ENCODE measurements around the gene C20orf173. TPM values are rescaled to one million over a fixed set of nuclear protein-coding genes. Genes with fewer than 3 reads are reported as not detected.

Gene C20orf173
- total and polyA plus RNA-seq, 11 donors: not detected

GRCh38 chr20:35560541-35560940 lies 31.1 kb upstream of the C20orf173 start:
- TF ChIP-seq POLR2A (IDR thresholded peaks at IDR 0.05): no peak
- TF ChIP-seq, protein P1, sequence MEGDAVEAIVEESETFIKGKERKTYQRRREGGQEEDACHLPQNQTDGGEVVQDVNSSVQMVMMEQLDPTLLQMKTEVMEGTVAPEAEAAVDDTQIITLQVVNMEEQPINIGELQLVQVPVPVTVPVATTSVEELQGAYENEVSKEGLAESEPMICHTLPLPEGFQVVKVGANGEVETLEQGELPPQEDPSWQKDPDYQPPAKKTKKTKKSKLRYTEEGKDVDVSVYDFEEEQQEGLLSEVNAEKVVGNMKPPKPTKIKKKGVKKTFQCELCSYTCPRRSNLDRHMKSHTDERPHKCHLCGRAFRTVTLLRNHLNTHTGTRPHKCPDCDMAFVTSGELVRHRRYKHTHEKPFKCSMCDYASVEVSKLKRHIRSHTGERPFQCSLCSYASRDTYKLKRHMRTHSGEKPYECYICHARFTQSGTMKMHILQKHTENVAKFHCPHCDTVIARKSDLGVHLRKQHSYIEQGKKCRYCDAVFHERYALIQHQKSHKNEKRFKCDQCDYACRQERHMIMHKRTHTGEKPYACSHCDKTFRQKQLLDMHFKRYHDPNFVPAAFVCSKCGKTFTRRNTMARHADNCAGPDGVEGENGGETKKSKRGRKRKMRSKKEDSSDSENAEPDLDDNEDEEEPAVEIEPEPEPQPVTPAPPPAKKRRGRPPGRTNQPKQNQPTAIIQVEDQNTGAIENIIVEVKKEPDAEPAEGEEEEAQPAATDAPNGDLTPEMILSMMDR (IDR thresholded peaks at IDR 0.05): no peak
- intact Hi-C loops (cut with DNase I): no loop called here
- Histone ChIP-seq H3K9me3 (no peaks in the 10 kb centered on the region), H3K4me1 (no peaks in the 10 kb centered on the region), H3K36me3 (peaks cover 3 to 32% (median 21%) of the 10 kb centered on the region in 9 donors), H3K27me3 (no peaks in the 10 kb centered on the region), H3K27ac (no peak overlapping the region), H3K4me3 (no peak overlapping the region)
- WGBS, 4 donors: 68 to 70% (median 69%) methylated on average over 8 to 10 of the region's 10 CpGs
- ATAC-seq (no peak), DNase-seq (no peak)

DNA sequence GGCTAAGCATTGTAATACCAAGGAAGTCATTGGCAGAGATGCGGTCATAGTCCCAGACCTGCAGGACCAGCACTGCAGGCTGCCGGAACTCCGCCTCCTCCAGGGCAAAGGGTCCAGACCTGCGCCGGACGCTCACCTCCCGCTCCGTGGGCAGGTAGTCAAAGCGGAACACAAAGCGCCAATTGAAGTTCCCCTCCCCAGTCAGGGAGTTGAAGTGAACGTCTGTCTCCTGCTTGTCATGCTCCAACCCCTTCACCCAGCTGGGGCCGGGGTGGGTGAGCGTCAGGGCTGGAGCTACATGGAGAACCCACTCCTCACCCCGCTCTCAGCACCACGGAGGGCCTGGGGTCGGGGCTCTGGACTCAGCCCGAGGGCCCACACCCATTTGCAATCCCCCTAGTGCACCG lies 30.7 kb upstream of the C20orf173 start:
- no peaks in the 10 kb centered on the region for H3K27me3 ChIP-seq
- no peaks in the 10 kb centered on the region for H3K4me1 ChIP-seq
- 74 to 95% (median 78%) methylated on average over 4 to 18 of the region's 18 CpGs for WGBS, 4 donors
- no peak for ATAC-seq
- no peaks in the 10 kb centered on the region for H3K9me3 ChIP-seq
- intact Hi-C loops (cut with DNase I): no loop called here
- TF ChIP-seq, protein P1 (IDR thresholded peaks at IDR 0.05): no peak
- no peak for TF ChIP-seq POLR2A (IDR thresholded peaks at IDR 0.05)
- no peak for DNase-seq
- no peak overlapping the region for H3K4me3 ChIP-seq
- H3K36me3 ChIP-seq: peaks cover 3 to 37% (median 26%) of the 10 kb centered on the region in 9 donors
- H3K27ac ChIP-seq: no peak overlapping the region

DNA sequence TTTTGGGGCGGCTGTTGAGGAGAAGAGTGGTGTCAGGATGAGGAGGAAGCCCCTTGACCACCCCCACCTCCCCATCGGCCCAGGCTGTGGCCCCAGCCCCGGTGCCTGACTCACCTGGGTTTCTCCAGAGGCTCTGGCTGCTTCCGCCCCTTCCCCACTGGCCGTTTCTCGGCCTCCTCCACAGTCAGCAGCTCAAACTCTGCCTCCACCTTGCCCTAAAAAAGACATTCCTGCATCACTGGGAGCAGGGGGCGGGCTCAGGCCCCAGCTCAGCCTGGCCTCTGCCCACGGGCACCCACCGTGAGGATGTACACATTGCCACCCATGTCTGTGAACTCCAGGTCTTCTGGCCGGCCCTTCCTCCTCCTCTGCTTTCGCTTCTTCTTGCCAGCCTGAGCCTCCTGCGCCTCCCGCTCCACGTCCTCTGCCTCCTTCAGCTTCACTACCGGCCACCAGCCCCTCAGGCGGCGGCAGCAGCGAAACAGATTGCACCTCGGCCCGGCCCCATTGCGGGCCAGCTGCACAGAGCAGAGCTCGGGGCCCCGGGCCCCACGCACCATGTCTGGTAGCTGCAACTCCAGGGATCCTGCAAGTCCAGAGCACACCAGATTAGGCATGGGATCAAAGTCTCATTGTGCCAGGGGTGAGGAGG lies 29.7 kb upstream of the C20orf173 start:
- no peaks in the 10 kb centered on the region for H3K27me3 ChIP-seq
- no peak overlapping the region for H3K27ac ChIP-seq
- TF ChIP-seq, protein P1 (IDR thresholded peaks at IDR 0.05): no peak
- TF ChIP-seq POLR2A (IDR thresholded peaks at IDR 0.05): no peak
- H3K9me3 ChIP-seq: no peaks in the 10 kb centered on the region
- intact Hi-C loops (cut with DNase I): no loop called here
- ATAC-seq (no peak), DNase-seq (no peak)
- no peak overlapping the region for H3K4me3 ChIP-seq
- peaks cover 3 to 46% (median 28%) of the 10 kb centered on the region in 9 donors for H3K36me3 ChIP-seq
- no peaks in the 10 kb centered on the region for H3K4me1 ChIP-seq
- WGBS, 4 donors: 91 to 96% (median 92%) methylated on average over 24 of the region's 24 CpGs

- H3K27me3 ChIP-seq: no peaks in the 10 kb centered on the region
- no peak for TF ChIP-seq POLR2A (IDR thresholded peaks at IDR 0.05)
- TF ChIP-seq, protein P1 (IDR thresholded peaks at IDR 0.05): no peak
- no peak for ATAC-seq
- no peak for DNase-seq
- H3K4me3 ChIP-seq: no peak overlapping the region
- no peak overlapping the region for H3K27ac ChIP-seq
- no peaks in the 10 kb centered on the region for H3K4me1 ChIP-seq
- H3K9me3 ChIP-seq: no peaks in the 10 kb centered on the region
- intact Hi-C loops (cut with DNase I): no loop called here
- WGBS, 4 donors: 90 to 97% (median 95%) methylated on average over 4 of the region's 4 CpGs
- peaks cover 3 to 53% (median 34%) of the 10 kb centered on the region in 9 donors for H3K36me3 ChIP-seq
These were observed 29.0 kb upstream of the C20orf173 start for GRCh38 chr20:35558451-35558850.

All from heart left ventricle (tissue), 16 donors.